ENCODE measurements around the gene RAB14.

Gene RAB14

GRCh38 chr9:121156263-121156731, 45.4 kb downstream of the RAB14 start:
- TF ChIP-seq CTCF (IDR thresholded peaks at IDR 0.05): no peak
- no peak overlapping the region for H3K4me3 Mint-ChIP-seq
- no peaks in the 10 kb centered on the region for H3K4me1 Mint-ChIP-seq
- H3K36me3 Mint-ChIP-seq (ENCODE audit: low read depth): peaks cover 41% of the 10 kb centered on the region
- H3K27ac Mint-ChIP-seq: no peak overlapping the region
- H3K9me3 Mint-ChIP-seq: no peaks in the 10 kb centered on the region
- H3K27me3 Mint-ChIP-seq (ENCODE audit: low read depth, poor library complexity): no peaks in the 10 kb centered on the region
- DNase-seq: no peak

- Mint-ChIP-seq H3K27me3 (ENCODE audit: low read depth, poor library complexity) (no peaks in the 10 kb centered on the region), H3K27ac (no peak overlapping the region), H3K36me3 (ENCODE audit: low read depth) (peaks cover 39% of the 10 kb centered on the region), H3K4me1 (peaks cover 5% of the 10 kb centered on the region), H3K9me3 (no peaks in the 10 kb centered on the region), H3K4me3 (no peak overlapping the region)
- no peak for DNase-seq
- TF ChIP-seq CTCF (IDR thresholded peaks at IDR 0.05): no peak
Observed at GRCh38 chr9:121154782-121155181, 46.9 kb downstream of the RAB14 start.

- Mint-ChIP-seq H3K4me3 (no peak overlapping the region), H3K27ac (no peak overlapping the region), H3K27me3 (ENCODE audit: low read depth, poor library complexity) (no peaks in the 10 kb centered on the region), H3K36me3 (ENCODE audit: low read depth) (peaks cover 38% of the 10 kb centered on the region), H3K9me3 (no peaks in the 10 kb centered on the region), H3K4me1 (peaks cover 5% of the 10 kb centered on the region)
- no peak for TF ChIP-seq CTCF (IDR thresholded peaks at IDR 0.05)
- no peak for DNase-seq
Observed at GRCh38 chr9:121153642-121154041, 48.0 kb downstream of the RAB14 start.

- H3K4me1 Mint-ChIP-seq: peaks cover 5% of the 10 kb centered on the region
- TF ChIP-seq CTCF (IDR thresholded peaks at IDR 0.05): no peak
- peaks cover 50% of the 10 kb centered on the region for H3K36me3 Mint-ChIP-seq (ENCODE audit: low read depth)
- DNase-seq: no peak
- H3K27ac Mint-ChIP-seq: no peak overlapping the region
- H3K4me3 Mint-ChIP-seq: no peak overlapping the region
- peaks cover 4% of the 10 kb centered on the region for H3K27me3 Mint-ChIP-seq (ENCODE audit: low read depth, poor library complexity)
- no peaks in the 10 kb centered on the region for H3K9me3 Mint-ChIP-seq
Observed at GRCh38 chr9:121150188-121150587, 51.5 kb downstream of the RAB14 start.

- Mint-ChIP-seq H3K9me3 (no peaks in the 10 kb centered on the region), H3K4me3 (no peak overlapping the region), H3K27me3 (ENCODE audit: low read depth, poor library complexity) (peaks cover 4% of the 10 kb centered on the region), H3K27ac (no peak overlapping the region), H3K4me1 (no peaks in the 10 kb centered on the region), H3K36me3 (ENCODE audit: low read depth) (peaks cover 73% of the 10 kb centered on the region)
- TF ChIP-seq CTCF (IDR thresholded peaks at IDR 0.05): no peak
- DNase-seq: no peak
Observed at GRCh38 chr9:121144482-121144881, 57.2 kb downstream of the RAB14 start.

GRCh38 chr9:121143771-121144170, 57.9 kb downstream of the RAB14 start:
- TF ChIP-seq CTCF (IDR thresholded peaks at IDR 0.05): no peak
- Mint-ChIP-seq H3K27me3 (ENCODE audit: low read depth, poor library complexity) (peaks cover 4% of the 10 kb centered on the region), H3K27ac (no peak overlapping the region), H3K36me3 (ENCODE audit: low read depth) (peaks cover 68% of the 10 kb centered on the region), H3K4me3 (no peak overlapping the region), H3K4me1 (no peaks in the 10 kb centered on the region), H3K9me3 (no peaks in the 10 kb centered on the region)
- no peak for DNase-seq
